Sigmoid colon (tissue), 4 donors: ENCODE results near the gene GAL3ST2.

ENCODE experiments used
- CTCF ChIP-seq, 4 experiments: fragments of 450-650 bp in 3 of 4; fragments of 200-600 bp in 1 of 4; IDR thresholded peaks; one replicate each; pipeline ENCODE4 v1.5.1; 2016 to 2019; ENCODE audit warnings: antibody characterized with exemption in 4 of 4, mild to moderate bottlenecking in 3 of 4, moderate library complexity in 2 of 4
- EP300 ChIP-seq, 4 donors: sonication (generic); formaldehyde crosslinking; IDR thresholded peaks; one replicate each; pipeline ENCODE4 v1.6.1; 2017; ENCODE audit warnings: antibody characterized with exemption in 4 of 4
- POLR2A ChIP-seq, 2 donors: fragments of 450-650 bp; IDR thresholded peaks; one replicate each; pipeline ENCODE4 v1.6.1; 2016; ENCODE audit warnings: antibody characterized with exemption in 2 of 2, mild to moderate bottlenecking in 2 of 2, moderate library complexity in 2 of 2
- POLR2AphosphoS5 ChIP-seq, 4 donors: sonication (generic); formaldehyde crosslinking; IDR thresholded peaks; one replicate each; pipeline ENCODE4 v1.6.1; 2017; ENCODE audit warnings: antibody characterized with exemption in 4 of 4

- no peak for TF ChIP-seq CTCF (IDR thresholded peaks at IDR 0.05)
- no peak for TF ChIP-seq POLR2AphosphoS5 (IDR thresholded peaks at IDR 0.05)
- no peak for TF ChIP-seq POLR2A (IDR thresholded peaks at IDR 0.05)
- no peak for TF ChIP-seq EP300 (IDR thresholded peaks at IDR 0.05)
Observed at GRCh38 chr2:241795021-241795999, 18.7 kb downstream of the GAL3ST2 start.
